Activated CD4-positive, alpha-beta T cell treated with anti-CD3 and anti-CD28 coated beads for 1 hour (primary cell): ENCODE measurements around the gene TMEM250.
A peak's percentile ranks its signal among the peaks of the same experiment; 100 is the strongest.

ENCODE experiments used
- DNase-seq: peaks from one replicate; pipeline ENCODE4 v3.0.0-alpha.2; 2020

Gene TMEM250

DNA sequence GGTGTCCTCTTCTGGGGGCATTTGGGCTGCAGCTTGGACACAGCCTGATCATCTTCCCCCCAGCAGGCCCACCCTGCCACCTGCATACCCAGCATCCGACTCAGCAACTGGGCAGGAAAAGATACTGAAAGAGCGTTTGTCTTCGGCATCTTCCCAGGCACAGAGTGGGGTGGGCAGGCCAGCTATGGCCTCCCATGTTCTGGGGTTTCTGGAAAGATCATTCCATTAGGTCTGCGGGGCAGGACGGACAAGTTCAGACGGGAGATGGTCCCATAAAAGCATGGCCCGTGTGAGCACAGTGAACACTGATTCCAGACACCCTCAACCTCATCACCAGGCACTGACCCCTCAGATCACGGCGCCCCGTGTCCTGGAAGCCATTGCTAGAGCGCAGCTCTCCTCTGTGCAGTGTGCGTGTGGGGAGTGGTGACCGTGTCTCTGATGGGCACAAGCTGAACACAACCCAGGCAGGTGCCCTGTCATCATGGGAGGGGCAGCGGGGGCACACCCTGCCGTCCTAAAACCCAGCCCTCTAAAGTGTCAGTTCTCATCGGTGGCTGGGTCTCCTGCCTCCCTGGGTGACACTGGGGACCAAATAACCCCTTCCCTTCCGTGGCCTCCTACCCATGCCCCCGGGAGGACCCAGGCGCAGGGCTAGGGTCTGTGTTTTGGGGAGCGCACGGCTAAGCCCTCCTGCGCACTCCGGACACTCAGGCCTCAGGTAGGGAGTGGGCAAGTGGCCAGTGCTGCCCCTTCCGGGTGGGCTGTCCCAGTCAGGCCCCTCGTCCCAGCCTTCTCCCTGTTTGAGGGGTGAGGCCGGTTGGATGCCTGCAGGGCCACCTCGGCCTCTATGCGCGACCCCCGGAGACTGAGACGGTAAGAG lies 13.2 kb upstream of the TMEM250 start:
- no peak for DNase-seq

DNA sequence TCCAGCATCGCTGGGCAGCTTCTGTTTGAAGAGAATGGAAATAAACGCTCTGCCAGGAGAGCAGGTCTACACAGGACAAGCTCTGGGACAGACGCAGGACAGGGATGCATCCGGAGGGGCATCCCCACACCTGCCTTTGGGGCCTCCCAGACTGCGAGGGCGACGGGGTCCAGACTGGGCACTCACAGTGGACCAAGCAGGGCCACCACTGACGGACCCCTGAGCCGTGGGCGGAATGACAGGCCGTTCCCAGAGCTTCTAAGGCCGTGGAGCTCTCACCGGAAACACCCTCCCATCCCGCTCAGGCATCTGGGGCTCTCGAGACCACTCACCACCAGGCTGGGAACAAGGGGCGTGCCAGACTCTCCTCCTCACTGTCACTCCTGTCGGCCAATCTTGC lies 10.5 kb upstream of the TMEM250 start:
- DNase-seq, result no peak

DNA sequence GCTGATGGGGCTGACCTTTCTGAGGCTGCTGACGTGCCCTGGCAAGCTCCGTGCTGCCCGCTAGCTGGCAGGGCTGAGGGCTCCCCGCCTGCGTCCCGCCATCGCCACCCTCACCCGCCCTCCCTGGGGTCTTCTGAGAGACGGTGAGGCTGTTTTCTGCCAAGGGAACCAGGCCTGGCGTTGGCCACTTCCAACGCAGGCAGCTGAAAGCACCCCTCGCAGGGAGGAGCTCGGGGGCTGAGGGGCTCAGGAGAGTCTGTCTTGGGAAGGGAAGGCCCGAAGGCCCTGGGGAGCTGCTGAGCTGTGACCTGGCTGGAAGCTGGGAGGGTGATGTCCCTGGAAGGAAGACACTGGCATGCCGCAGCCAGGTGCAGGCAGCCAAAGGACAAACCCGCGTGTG lies 9.8 kb upstream of the TMEM250 start:
- DNase-seq, result no peak

DNA sequence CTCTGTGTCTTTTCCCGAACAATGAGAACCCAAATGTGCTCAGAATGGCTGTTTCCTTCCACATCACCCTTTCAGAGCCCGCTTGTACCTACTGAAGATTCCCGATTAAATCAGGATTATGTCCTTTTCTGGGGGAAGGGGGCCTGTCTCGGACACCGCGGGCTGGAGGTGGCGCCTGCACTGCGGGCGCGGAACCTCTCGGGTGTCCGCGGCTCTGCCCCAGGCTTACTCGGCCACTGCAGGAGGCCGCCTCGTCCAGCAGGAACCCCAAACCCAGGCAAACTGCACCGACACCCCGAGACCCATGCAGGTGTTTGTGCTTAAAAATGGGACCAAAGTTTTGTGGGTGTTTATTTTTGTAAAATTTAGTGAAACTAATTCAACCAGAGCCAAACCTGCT lies 8.6 kb upstream of the TMEM250 start:
- DNase-seq, result no peak

DNA sequence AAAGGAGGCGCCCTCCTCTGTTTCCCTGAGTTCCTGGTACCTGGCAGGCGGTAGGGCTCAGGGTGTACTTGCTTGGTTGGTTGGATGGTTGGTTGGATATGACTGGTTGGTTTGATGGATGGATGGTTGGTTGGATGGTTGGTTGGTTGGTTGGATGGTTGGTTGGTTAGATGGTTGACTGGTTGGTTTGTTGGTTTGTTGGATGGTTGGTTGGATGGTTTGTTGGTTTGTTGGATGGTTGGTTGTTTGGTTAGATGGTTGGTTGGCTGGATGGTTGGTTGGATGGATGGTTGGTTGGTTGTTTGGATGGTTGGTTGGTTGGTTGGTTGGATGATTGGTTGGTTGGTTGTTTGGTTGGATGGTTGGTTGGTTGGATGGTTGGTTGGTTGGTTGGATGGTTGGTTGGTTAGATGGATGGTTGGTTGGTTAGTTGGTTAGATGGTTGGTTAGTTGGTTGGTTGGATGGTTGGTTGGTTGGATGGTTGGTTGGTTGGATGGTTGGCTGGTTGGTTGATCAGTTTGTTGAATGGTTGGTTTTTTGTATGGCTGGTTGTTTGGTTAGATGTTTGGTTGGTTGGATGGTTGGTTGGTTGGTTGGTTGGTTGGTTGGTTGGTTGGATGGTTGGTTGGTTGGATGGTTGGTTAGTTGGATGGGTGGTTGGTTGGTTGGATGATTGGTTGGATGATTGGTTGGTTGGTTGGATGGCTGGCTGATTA lies 6.5 kb upstream of the TMEM250 start:
- DNase-seq, result no peak

DNA sequence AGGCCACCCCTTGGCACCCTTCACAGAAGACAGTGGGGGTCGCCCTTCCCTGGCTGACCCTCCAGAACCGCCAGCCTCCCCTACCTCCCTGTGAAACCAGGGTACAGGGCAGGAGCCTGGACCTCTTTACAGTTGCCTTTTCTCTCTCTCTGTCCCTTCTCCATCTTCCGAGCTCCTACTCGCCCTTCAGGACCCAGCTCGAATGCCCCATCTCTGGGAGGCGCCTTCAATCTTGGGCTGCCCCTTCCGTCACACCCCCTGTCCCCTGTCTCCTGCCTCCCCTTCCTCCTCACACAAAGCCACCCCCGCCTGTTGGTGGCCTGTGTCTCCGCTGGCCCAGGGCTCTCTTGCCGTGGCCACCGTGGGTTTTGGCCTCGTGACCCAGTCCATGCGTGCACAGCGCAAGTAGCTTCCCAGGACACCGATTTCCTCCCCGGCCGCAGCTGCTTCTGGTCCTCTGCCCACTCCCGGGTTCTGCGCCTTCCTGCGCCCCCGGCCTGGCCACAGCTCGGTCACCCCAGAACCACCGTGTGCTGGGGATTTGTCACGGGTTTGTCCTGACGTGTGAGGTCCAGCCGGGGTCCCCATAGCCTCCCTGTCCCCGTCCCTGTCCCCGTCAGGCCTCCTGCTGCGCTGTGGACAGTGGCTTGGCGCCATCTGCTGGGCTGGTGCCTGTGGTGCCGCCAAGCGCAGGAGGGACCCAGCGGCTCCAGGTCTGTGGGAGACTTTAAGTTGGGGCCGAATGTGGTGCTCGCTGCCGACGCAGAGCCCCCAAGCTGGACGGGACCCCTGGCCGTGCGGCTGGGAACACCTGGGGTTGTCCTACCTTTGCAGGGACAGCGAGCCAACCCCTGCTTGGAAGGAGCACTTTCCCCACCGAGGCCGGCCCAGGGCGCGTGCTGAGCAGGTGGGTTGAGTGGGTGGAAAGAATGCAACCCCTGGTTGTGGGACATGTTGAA lies 4.0 kb upstream of the TMEM250 start:
- DNase-seq, result peak; percentile 68

DNA sequence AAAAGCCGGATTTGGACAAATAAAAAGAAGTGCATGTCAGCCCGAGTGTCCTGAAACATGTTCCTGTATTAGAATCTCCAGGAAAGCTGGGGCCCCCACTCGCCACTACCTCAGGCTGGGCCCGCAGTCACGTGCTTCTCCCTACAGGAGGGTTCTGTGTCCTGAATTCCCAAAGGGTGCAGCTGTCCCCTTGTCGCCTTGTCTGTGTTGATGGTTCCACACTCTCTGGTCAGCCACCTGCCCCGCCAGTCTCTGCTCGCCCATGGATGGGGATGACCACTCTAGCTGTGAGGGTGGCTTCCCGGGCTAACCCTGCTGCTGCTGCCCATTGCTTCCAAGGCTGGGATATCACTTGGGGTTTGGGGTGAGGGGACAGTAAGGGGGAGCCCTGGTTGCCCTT lies 3.1 kb upstream of the TMEM250 start:
- DNase-seq, result no peak

DNA sequence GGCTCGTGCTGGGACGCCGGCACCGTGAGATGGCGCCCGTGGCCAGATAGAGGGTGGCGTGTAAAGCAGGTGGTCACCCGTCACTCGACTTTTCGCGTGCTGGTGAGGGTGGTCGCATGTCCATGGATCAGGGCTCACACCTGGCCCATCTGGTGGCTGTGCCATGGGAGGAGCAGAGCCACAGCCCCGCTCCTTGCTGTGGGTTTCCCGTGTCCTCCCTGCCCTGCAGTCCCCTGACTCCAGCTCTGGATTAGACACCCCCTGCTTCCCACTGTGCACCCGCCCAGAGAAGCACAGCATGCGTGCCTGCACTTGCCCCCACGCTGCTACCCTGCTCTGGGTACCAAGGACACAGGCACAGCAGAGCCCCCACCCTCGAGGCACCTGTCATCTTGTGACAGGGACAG lies 1.8 kb upstream of the TMEM250 start:
- DNase-seq, result no peak

DNA sequence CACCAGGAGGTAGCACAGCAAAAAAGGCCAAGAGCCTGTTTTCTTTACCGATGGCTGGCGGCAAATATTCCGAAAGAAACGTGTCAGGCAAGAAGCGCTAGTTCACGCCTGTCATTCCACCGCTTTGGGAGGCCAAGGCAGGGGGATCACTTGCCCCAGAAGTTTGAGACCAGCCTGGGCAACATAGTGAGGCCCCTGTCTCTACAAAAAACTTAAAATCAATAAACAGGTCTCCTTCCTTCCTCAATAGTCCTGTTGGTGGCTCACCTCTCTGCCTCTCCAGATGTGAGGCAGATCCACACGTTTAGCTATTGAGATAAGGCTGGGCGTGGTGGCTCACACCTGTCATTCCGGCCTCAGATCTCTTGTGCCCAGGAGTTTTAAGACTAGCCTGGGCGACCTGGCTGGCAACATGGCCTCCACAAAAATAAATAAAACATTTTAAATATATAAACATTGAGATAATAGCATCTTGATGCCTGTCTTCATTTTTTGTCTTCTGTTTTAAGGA lies 1.3 kb upstream of the TMEM250 start:
- DNase-seq, result no peak

DNA sequence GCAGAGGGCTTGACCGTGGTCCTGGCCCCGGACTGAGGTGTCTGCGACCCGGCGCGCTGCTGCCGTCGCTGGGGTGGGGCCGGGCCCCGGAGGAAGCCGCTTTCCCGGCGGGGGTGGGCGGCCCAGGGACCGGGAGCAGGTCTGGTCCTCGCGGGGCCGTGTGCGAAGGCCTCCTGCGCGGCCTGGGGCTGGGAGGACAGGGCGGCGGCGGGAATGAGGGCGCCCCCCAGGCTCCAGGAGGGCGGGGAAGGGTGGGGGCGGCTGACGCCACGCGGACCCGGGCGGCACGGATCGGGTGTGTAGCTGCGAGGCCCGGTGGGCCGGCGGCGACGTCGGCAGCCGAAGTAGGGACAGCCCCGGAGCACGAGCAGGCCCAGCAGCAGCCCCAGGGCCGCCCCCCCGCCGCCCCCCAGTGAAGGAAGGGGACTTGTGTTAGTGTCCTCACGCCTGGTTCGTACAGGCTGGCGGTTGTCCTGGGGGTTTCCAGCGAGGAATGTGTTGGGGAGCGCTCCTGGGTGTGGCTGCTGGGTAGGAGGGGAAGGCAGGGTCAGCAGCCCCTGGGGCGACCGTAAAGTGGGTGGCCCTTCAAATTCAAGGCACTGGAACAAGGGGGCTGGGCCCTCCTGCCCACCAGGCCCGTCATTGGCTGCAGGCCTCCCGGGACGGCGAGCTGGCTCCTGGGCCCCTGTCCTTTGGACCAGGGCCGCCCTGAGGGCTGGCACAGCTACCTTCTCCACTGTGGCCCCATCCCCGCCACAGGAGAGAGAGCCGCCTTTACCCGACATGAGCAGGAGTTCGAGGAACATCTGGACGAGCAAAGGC lies 597 bp upstream of the TMEM250 start:
- DNase-seq, result no peak

DNA sequence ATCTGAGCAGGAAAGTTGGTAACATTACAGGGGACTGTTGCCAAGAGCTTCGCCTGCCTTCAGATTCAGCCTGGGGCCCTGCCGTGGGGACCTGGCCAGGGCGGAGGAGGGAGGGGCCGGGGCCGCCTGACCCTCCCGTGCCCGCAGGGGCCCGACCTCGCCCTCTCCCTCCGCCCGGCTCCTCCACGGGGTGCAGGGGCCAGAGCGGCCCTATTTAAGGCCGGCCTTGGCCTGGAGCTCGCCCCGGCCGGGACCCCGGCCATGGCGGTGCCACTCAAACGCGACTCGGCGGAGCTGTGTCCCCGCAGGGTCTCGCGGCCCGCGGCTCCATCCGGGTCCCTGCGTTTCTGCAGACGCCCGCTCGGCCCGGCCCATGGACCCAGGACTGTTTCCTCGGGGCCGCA lies 757 bp downstream of the TMEM250 start:
- no peak for DNase-seq

DNA sequence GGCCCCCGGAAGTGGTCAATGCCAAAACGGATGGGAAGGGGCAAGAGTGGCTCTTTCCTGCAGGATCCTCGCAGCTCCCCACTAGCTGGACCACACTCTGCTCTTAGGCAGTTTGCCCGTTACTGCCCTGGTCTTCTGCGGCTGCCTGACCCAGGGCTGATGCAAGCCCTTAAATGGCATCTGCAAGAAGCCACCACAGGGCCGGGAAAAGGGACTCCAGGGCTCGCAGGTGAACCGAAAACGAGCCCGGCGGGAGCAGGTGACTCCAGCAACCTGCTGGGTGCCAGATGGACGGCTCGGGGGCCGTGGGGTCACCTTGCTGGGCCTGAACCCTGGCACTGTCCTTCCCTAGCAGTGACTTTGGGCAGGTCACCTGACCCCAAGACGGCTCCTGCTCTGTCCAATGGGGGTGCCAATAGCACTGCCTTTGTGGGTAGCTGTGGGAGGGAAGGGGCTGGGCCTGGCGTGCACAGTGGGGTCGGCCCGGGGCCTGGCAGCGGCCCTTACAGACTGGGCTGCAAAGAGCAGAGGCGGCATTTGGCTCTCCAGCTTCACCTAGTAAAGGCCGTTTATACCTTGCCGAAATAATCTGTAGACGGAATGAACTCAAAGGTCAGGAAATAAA lies 1.3 kb downstream of the TMEM250 start:
- DNase-seq, result no peak

DNA sequence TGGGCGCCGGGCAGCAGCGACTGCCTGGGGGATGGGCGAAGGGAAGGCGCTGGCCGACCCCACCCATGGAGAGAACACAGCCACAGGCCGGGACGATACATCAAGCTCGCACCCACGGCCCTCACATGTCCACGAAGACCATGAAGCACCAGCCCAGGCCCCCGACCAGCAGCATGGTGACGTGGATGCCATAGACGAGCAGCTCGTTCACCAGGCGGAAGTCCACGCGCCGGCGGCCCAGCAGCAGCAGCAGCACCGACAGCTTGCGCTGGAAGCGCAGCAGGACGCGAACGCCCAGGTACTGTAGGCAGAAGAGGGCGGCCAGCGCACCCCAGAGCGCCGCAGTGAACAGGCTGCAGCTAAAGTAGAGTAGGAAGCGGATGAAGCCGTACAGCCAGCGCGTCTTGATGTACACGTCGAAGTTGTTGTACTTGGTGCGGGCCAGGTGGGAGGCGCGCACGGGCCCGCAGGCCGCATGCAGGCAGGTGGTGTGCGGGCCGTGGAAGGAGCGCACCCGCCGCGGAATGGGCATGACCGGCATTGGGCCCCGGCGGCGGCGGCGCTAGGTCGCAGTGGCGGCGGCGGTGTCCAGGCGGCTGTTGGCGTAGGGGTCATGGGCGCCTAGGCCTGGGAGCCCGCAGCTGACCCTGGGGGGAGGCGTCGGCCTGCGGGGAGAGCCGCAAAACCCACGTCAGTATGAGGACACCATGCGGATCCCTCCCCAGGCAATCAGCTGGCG lies 2.1 kb downstream of the TMEM250 start:
- DNase-seq, result no peak

DNA sequence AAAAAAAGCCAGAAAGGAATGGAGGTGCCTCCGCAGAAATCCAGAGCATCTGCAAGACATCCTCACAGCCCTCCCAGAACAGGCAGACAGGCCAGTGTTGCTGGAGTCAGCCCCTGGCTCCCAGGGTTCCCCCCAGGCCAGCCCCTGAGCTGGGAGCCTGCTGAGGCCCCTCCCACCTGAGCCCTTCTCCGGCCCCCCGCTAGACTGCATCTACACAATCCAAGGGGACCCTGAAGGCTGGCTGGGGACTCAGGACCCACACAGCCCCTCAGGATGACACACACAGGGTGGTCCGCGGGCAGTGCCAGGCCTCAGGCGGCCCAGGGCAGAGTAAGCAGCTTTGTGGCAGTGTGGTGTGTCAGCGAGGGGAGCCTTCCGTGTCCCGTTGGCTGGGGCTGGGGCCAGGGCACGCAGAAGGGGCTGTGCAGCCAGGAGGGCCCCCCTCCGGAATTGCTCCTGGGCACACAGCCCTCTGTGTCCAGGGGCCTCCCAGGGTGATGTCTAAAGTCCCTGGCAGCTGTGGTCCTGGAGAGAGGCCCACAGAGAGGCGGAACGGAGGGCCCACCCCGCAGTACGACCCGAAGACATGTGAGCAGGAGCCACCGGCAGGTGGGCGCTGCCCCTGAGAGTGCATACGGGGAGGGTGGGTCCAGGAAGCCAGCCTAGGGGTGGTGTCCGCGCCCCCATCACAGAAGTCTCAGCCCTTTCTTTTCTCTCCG lies 2.9 kb downstream of the TMEM250 start:
- no peak for DNase-seq

DNA sequence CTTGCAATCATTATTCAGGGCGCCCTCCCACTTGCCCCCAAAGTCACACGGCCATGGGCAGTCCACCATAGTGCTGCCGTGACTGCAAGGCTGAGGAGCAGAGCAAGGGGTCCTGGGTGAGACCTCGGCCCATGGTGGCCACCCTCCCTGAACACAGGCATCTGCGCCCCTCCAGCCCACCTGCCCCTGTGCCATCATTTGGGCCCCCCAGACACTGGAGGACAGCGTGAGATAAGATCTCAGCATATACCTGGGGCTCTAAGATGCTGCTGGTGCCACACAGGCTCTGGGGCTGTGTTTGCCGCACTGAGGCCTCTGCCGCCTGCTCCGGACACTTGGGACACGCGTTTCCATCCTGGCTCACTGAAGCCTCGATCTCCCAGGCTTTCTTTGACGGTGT lies 3.5 kb downstream of the TMEM250 start:
- DNase-seq, result no peak

DNA sequence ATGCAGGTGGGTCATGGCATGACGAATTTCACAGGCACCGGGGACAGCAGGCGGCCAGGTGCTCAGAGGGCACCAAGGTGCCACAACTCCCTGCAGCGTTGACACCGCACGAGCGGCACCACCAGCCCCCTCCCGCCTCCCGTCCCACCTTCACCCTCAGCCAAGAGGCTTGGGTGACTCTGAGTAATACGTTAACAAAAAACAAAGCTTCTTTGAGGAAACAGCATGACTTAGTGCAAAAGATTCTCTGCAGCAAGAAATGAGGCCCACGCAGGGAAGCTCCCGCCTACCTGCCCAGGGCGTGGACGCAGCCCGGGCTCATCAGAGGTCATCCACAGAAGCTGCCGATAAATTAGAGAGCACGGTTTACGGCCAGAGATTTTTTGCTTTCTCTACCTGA lies 4.1 kb downstream of the TMEM250 start:
- DNase-seq, result no peak

DNA sequence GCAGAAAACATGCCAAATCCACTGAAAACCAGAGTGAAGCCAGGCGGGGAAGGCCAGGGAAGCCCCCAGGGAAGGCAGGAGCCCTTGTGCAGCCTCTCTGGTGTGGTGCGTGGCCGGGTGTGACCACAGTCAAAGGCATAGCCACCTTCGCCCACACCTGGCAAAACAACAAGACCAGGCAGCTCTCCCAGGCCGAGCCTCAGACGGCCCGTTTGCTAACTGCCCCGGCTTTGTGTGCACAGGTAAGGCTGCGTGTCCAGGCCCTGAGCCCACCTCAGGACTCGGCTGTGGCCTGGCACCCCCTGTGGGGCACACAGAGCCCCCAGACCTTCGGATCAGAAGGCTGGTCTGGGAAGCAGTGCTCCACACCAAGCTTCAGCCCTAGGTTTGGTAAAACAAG lies 6.1 kb downstream of the TMEM250 start:
- no peak for DNase-seq

DNA sequence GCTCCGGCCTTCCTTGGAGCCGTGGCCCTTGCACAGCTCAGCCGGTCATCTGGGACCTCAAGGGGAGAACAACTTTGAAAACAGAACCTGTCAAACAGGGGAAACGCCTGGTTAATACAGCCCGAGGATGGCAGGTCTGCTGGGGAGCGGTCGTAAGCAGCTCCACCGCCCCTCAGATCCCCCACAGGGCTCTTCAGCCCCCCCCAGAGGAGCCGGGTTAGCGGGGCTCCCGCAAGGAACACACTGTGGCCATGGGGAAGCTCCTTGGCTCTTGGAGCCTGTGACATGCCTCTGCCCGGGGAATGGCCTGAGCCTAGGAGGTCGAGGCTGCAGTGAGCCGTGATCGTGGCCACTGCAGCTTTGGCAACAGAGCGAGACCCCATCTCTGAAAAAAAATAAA lies 6.8 kb downstream of the TMEM250 start:
- DNase-seq, result no peak

DNA sequence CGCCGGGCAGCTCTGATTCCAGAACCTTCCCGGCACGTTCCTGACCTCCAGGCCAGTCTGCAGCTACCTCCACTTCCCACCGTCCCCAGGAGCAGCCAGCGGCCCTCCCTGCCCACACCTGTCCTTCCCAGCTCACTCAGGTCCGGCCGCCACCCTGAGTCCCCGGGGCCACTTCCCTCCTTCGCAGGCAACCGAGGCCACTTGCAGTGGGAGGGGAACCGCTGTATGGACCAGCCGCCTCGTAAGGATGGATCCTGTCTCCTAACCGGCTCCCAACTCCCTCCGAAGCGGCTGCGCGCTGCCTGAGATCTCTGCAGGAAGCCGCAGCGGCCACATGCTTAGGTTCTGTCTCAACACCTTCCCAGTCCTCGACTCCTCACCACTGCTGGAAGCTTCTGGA lies 7.5 kb downstream of the TMEM250 start:
- DNase-seq, result no peak
